ENCODE measurements around the gene SMIM5.
A peak's percentile ranks its signal among the peaks of the same experiment; 100 is the strongest.

The SMIM5 gene

GRCh38 chr17:75645889-75646637 lies 12.8 kb downstream of the SMIM5 start:
- Histone ChIP-seq H3K36me3 (ENCODE audit: low read depth) (peaks cover 37% of the 10 kb centered on the region), H3K9me3 (ENCODE audit: severe bottlenecking) (no peaks in the 10 kb centered on the region), H3K27ac (ENCODE audit: poor library complexity, severe bottlenecking) (peak overlapping the region; percentile 94), H3K27me3 (ENCODE audit: insufficient read depth, poor library complexity, severe bottlenecking) (no peaks in the 10 kb centered on the region), H3K4me1 (ENCODE audit: insufficient read depth, poor library complexity, severe bottlenecking) (peaks cover 19% of the 10 kb centered on the region), H3K4me3 (ENCODE audit: severe bottlenecking) (no peak overlapping the region)
- peak; percentile 84 for DNase-seq (ENCODE audit: low spot score)
- TF ChIP-seq, protein P1, sequence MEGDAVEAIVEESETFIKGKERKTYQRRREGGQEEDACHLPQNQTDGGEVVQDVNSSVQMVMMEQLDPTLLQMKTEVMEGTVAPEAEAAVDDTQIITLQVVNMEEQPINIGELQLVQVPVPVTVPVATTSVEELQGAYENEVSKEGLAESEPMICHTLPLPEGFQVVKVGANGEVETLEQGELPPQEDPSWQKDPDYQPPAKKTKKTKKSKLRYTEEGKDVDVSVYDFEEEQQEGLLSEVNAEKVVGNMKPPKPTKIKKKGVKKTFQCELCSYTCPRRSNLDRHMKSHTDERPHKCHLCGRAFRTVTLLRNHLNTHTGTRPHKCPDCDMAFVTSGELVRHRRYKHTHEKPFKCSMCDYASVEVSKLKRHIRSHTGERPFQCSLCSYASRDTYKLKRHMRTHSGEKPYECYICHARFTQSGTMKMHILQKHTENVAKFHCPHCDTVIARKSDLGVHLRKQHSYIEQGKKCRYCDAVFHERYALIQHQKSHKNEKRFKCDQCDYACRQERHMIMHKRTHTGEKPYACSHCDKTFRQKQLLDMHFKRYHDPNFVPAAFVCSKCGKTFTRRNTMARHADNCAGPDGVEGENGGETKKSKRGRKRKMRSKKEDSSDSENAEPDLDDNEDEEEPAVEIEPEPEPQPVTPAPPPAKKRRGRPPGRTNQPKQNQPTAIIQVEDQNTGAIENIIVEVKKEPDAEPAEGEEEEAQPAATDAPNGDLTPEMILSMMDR (IDR thresholded peaks at IDR 0.05; ENCODE audit: poor library complexity, severe bottlenecking), result no peak
- peak; percentile 85 for ATAC-seq (ENCODE audit: low read depth)

DNA sequence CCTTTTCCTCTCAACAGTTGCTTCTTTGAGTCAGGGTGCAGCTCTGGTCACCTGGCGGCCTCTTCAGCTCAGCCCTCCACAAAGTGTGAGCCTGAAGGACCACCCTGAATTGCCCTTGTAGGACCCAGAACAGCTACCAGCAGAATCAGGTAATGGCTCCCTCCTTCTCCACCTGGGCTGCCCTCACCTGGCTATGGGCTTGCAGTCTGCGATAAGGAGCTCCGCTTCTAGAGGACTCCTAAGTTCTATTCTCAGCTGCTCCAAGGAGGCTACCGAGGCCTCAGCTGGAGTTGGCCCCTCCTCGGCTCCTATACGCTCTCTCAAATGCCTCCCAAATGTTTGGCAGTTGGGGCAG lies 13.4 kb downstream of the SMIM5 start:
- Histone ChIP-seq H3K36me3 (ENCODE audit: low read depth) (peaks cover 41% of the 10 kb centered on the region), H3K27ac (ENCODE audit: poor library complexity, severe bottlenecking) (peak overlapping the region; percentile 94), H3K4me3 (ENCODE audit: severe bottlenecking) (no peak overlapping the region), H3K27me3 (ENCODE audit: insufficient read depth, poor library complexity, severe bottlenecking) (no peaks in the 10 kb centered on the region), H3K9me3 (ENCODE audit: severe bottlenecking) (no peaks in the 10 kb centered on the region), H3K4me1 (ENCODE audit: insufficient read depth, poor library complexity, severe bottlenecking) (peaks cover 19% of the 10 kb centered on the region)
- DNase-seq (ENCODE audit: low spot score) (no peak), ATAC-seq (ENCODE audit: low read depth) (no peak)
- TF ChIP-seq, protein P1 (IDR thresholded peaks at IDR 0.05; ENCODE audit: poor library complexity, severe bottlenecking), result no peak

GRCh38 chr17:75647061-75647460 lies 13.8 kb downstream of the SMIM5 start:
- Histone ChIP-seq H3K4me1 (ENCODE audit: insufficient read depth, poor library complexity, severe bottlenecking) (peaks cover 19% of the 10 kb centered on the region), H3K27me3 (ENCODE audit: insufficient read depth, poor library complexity, severe bottlenecking) (no peaks in the 10 kb centered on the region), H3K4me3 (ENCODE audit: severe bottlenecking) (no peak overlapping the region), H3K36me3 (ENCODE audit: low read depth) (peaks cover 46% of the 10 kb centered on the region), H3K9me3 (ENCODE audit: severe bottlenecking) (no peaks in the 10 kb centered on the region), H3K27ac (ENCODE audit: poor library complexity, severe bottlenecking) (peak overlapping the region; percentile 94)
- DNase-seq (ENCODE audit: low spot score) (no peak), ATAC-seq (ENCODE audit: low read depth) (no peak)
- TF ChIP-seq, protein P1 (IDR thresholded peaks at IDR 0.05; ENCODE audit: poor library complexity, severe bottlenecking), result no peak

DNA sequence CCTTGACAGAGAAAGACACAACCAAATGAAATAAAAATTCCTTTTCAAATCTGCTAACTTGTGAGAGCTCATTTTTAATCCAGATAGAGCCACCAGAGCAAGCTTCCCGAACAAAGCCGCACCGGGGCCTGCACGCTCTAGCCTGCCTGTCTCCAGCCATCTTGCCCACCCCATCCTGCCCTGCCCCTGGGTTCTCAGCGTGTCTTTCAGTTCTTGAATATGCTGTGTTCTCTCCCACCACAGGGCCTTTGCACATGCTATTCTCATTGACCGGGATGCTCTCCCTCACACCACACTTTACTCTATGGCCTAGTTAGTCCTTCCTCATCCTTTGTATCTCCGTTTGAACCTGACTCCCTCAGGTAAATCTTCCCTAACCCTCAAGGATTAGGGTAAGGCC lies 14.7 kb downstream of the SMIM5 start:
- Histone ChIP-seq H3K36me3 (ENCODE audit: low read depth) (peaks cover 53% of the 10 kb centered on the region), H3K4me1 (ENCODE audit: insufficient read depth, poor library complexity, severe bottlenecking) (peaks cover 19% of the 10 kb centered on the region), H3K27me3 (ENCODE audit: insufficient read depth, poor library complexity, severe bottlenecking) (no peaks in the 10 kb centered on the region), H3K9me3 (ENCODE audit: severe bottlenecking) (no peaks in the 10 kb centered on the region), H3K4me3 (ENCODE audit: severe bottlenecking) (no peak overlapping the region), H3K27ac (ENCODE audit: poor library complexity, severe bottlenecking) (no peak overlapping the region)
- no peak for ATAC-seq (ENCODE audit: low read depth)
- TF ChIP-seq, protein P1 (IDR thresholded peaks at IDR 0.05; ENCODE audit: poor library complexity, severe bottlenecking), result no peak
- no peak for DNase-seq (ENCODE audit: low spot score)

- DNase-seq (ENCODE audit: low spot score), result peak; percentile 69
- Histone ChIP-seq H3K27me3 (ENCODE audit: insufficient read depth, poor library complexity, severe bottlenecking) (no peaks in the 10 kb centered on the region), H3K9me3 (ENCODE audit: severe bottlenecking) (no peaks in the 10 kb centered on the region), H3K27ac (ENCODE audit: poor library complexity, severe bottlenecking) (no peak overlapping the region), H3K36me3 (ENCODE audit: low read depth) (peaks cover 59% of the 10 kb centered on the region), H3K4me3 (ENCODE audit: severe bottlenecking) (no peak overlapping the region), H3K4me1 (ENCODE audit: insufficient read depth, poor library complexity, severe bottlenecking) (peaks cover 19% of the 10 kb centered on the region)
- ATAC-seq (ENCODE audit: low read depth), result no peak
- TF ChIP-seq, protein P1 (IDR thresholded peaks at IDR 0.05; ENCODE audit: poor library complexity, severe bottlenecking), result no peak
Measured at GRCh38 chr17:75649687-75650086, 16.5 kb downstream of the SMIM5 start.
